ENCODE measurements around the gene DNAJC21. TPM values are rescaled to one million over a fixed set of nuclear protein-coding genes. Genes with fewer than 3 reads are reported as not detected.

The DNAJC21 gene
- total and polyA plus RNA-seq, 2 experiments from 2014 or later = 35.7 to 37.4 TPM

- peaks cover 87% of the 10 kb centered on the region for H3K79me2 ChIP-seq (replicated peaks; ENCODE audit: insufficient read depth)
- Mint-ChIP-seq H3K27ac (no peak within 1 kb of the TSS), H3K36me3 (ENCODE audit: low read depth) (peaks cover 57% of the 10 kb centered on the region), H3K9me3 (no peaks in the 10 kb centered on the region), H3K4me3 (no peak within 1 kb of the TSS), H3K27me3 (ENCODE audit: insufficient read depth, low read depth, poor library complexity) (peaks cover 2% of the 10 kb centered on the region), H3K4me1 (peaks cover 22% of the 10 kb centered on the region)
- no peaks in the 10 kb centered on the region for H3K27me3 ChIP-seq (ENCODE audit: insufficient read depth)
- H3F3A ChIP-seq (replicated peaks; ENCODE audit: low read depth) = peaks cover 10% of the 10 kb centered on the region; the same call in 1 of the 2 replicates
- H3K4me1 ChIP-seq (ENCODE audit: insufficient read depth) = peaks cover 21% of the 10 kb centered on the region
- DNase-seq (ENCODE audit: low spot score) = peak; percentile 98
- H4K20me1 ChIP-seq (replicated peaks; ENCODE audit: insufficient read depth) = peaks cover 23% of the 10 kb centered on the region
- peak within 1 kb of the TSS; percentile 93 for H3K4me3 ChIP-seq
- TF ChIP-seq STAT1 (IDR thresholded peaks at IDR 0.05; ENCODE audit: unreplicated experiment) (no peak), CTCF (conservative IDR thresholded peaks at IDR 0.05; ENCODE audit: low read depth in 2 of 2) (peak in 1 of 2 experiments; percentile 8; a peak in 1 of 4 replicates), REST (IDR thresholded peaks at IDR 0.05; ENCODE audit: unreplicated experiment) (peak; percentile 29), ETS1 (IDR thresholded peaks at IDR 0.05) (peak; percentile 91), POLR2AphosphoS5 (IDR thresholded peaks at IDR 0.05; ENCODE audit: low read depth) (peak; percentile 93), CREB1 (CRISPR knock-in tag; IDR thresholded peaks at IDR 0.05; ENCODE audit: low read depth) (peak; percentile 46), ZNF114 (CRISPR knock-in tag; IDR thresholded peaks at IDR 0.05) (no peak)
- H2AFZ ChIP-seq = peak within 1 kb of the TSS; percentile 60; the same call in 1 of the 2 replicates
- peak; percentile 99 for ATAC-seq
- H3K36me3 ChIP-seq (ENCODE audit: insufficient read depth) = peaks cover 48% of the 10 kb centered on the region
- H3K4me2 ChIP-seq = peak within 1 kb of the TSS; percentile 94
- no peaks in the 10 kb centered on the region for H3K9me2 ChIP-seq (ENCODE audit: insufficient read depth)
- H3K27ac ChIP-seq (ENCODE audit: low read depth) = peak within 1 kb of the TSS; percentile 91
Measured at GRCh38 chr5:34915139-34915855, 14.1 kb upstream of the DNAJC21 start, which contains the start of the genes BRIX1 and RAD1. Gene BRIX1 (plus strand): TSS chr5:34915711. CDS start chr5:34915739, 28 bp downstream. Gene RAD1 (minus strand): TSS chr5:34915504. CDS start chr5:34914892, 612 bp downstream.

Data from GM23338 (cell line).